ENCODE data around the gene ROBO1. TPM values are rescaled to one million over a fixed set of nuclear protein-coding genes. Genes with fewer than 3 reads are reported as not detected.
A peak's percentile ranks its signal among the peaks of the same experiment; 100 is the strongest.

Gene ROBO1
- total and polyA plus RNA-seq, 4 donors, result 68.8 to 181 (median 106) TPM

GRCh38 chr3:79414806-79415205 lies 353.0 kb downstream of the ROBO1 start:
- H3K36me3 ChIP-seq (ENCODE audit: control insufficient read depth, insufficient read depth, low read length), result no peaks in the 10 kb centered on the region
- no peaks in the 10 kb centered on the region for H3K27me3 ChIP-seq (ENCODE audit: control insufficient read depth, insufficient read depth, low read length)
- DNase-seq (ENCODE audit: low read depth in 4 of 6, low spot score in 6 of 6), result peak in 1 of 6 donors; percentile 63
- no CpG with 5 or more reads among the region's 3 CpGs for WGBS (ENCODE audit: insufficient coverage)
- H3K9me3 ChIP-seq (ENCODE audit: control insufficient read depth, insufficient read depth, low read length), result no peaks in the 10 kb centered on the region
- H3K4me1 ChIP-seq (ENCODE audit: control insufficient read depth, insufficient read depth, low read length), result no peaks in the 10 kb centered on the region
- H3K4me3 ChIP-seq (ENCODE audit: low read depth, low read length), result no peak overlapping the region
- H3K27ac ChIP-seq (ENCODE audit: low read depth, low read length), result no peak overlapping the region

GRCh38 chr3:79414035-79414434 lies 353.8 kb downstream of the ROBO1 start:
- no peak for DNase-seq (ENCODE audit: low read depth in 4 of 6, low spot score in 6 of 6)
- Histone ChIP-seq H3K9me3 (ENCODE audit: control insufficient read depth, insufficient read depth, low read length) (no peaks in the 10 kb centered on the region), H3K36me3 (ENCODE audit: control insufficient read depth, insufficient read depth, low read length) (no peaks in the 10 kb centered on the region), H3K4me3 (ENCODE audit: low read depth, low read length) (no peak overlapping the region), H3K4me1 (ENCODE audit: control insufficient read depth, insufficient read depth, low read length) (no peaks in the 10 kb centered on the region), H3K27ac (ENCODE audit: low read depth, low read length) (no peak overlapping the region), H3K27me3 (ENCODE audit: control insufficient read depth, insufficient read depth, low read length) (no peaks in the 10 kb centered on the region)
- whole genome bisulfite sequencing (ENCODE audit: insufficient coverage), result no CpG with 5 or more reads among the region's 1 CpG

GRCh38 chr3:79412537-79412936 lies 355.3 kb downstream of the ROBO1 start:
- H3K27me3 ChIP-seq (ENCODE audit: control insufficient read depth, insufficient read depth, low read length), result no peaks in the 10 kb centered on the region
- no peaks in the 10 kb centered on the region for H3K9me3 ChIP-seq (ENCODE audit: control insufficient read depth, insufficient read depth, low read length)
- no CpG with 5 or more reads among the region's 1 CpG for WGBS (ENCODE audit: insufficient coverage)
- H3K4me3 ChIP-seq (ENCODE audit: low read depth, low read length), result no peak overlapping the region
- DNase-seq (ENCODE audit: low read depth in 4 of 6, low spot score in 6 of 6), result peak in 2 of 6 donors; percentile 25 to 44
- no peaks in the 10 kb centered on the region for H3K36me3 ChIP-seq (ENCODE audit: control insufficient read depth, insufficient read depth, low read length)
- H3K4me1 ChIP-seq (ENCODE audit: control insufficient read depth, insufficient read depth, low read length), result no peaks in the 10 kb centered on the region
- no peak overlapping the region for H3K27ac ChIP-seq (ENCODE audit: low read depth, low read length)

GRCh38 chr3:79410617-79411016 lies 357.2 kb downstream of the ROBO1 start:
- H3K4me3 ChIP-seq (ENCODE audit: low read depth, low read length), result no peak overlapping the region
- WGBS (ENCODE audit: insufficient coverage), result no CpG with 5 or more reads among the region's 2 CpGs

GRCh38 chr3:79410136-79410535 lies 357.7 kb downstream of the ROBO1 start:
- no peaks in the 10 kb centered on the region for H3K36me3 ChIP-seq (ENCODE audit: control insufficient read depth, insufficient read depth, low read length)
- H3K4me1 ChIP-seq (ENCODE audit: control insufficient read depth, insufficient read depth, low read length), result no peaks in the 10 kb centered on the region
- no peak overlapping the region for H3K4me3 ChIP-seq (ENCODE audit: low read depth, low read length)
- no peaks in the 10 kb centered on the region for H3K27me3 ChIP-seq (ENCODE audit: control insufficient read depth, insufficient read depth, low read length)
- WGBS (ENCODE audit: insufficient coverage), result no CpG with 5 or more reads among the region's 2 CpGs
- H3K27ac ChIP-seq (ENCODE audit: low read depth, low read length), result no peak overlapping the region
- DNase-seq (ENCODE audit: low read depth in 4 of 6, low spot score in 6 of 6), result no peak
- no peaks in the 10 kb centered on the region for H3K9me3 ChIP-seq (ENCODE audit: control insufficient read depth, insufficient read depth, low read length)

More at GRCh38 chr3:79410617-79411016, 357.2 kb downstream of the ROBO1 start:
- Histone ChIP-seq H3K4me1 (ENCODE audit: control insufficient read depth, insufficient read depth, low read length) (no peaks in the 10 kb centered on the region), H3K9me3 (ENCODE audit: control insufficient read depth, insufficient read depth, low read length) (no peaks in the 10 kb centered on the region), H3K27me3 (ENCODE audit: control insufficient read depth, insufficient read depth, low read length) (no peaks in the 10 kb centered on the region), H3K27ac (ENCODE audit: low read depth, low read length) (no peak overlapping the region), H3K36me3 (ENCODE audit: control insufficient read depth, insufficient read depth, low read length) (no peaks in the 10 kb centered on the region)
- no peak for DNase-seq (ENCODE audit: low read depth in 4 of 6, low spot score in 6 of 6)

- H3K36me3 ChIP-seq (ENCODE audit: control insufficient read depth, insufficient read depth, low read length), result no peaks in the 10 kb centered on the region
- no peaks in the 10 kb centered on the region for H3K9me3 ChIP-seq (ENCODE audit: control insufficient read depth, insufficient read depth, low read length)
- no peaks in the 10 kb centered on the region for H3K27me3 ChIP-seq (ENCODE audit: control insufficient read depth, insufficient read depth, low read length)
- H3K27ac ChIP-seq (ENCODE audit: low read depth, low read length), result no peak overlapping the region
- H3K4me1 ChIP-seq (ENCODE audit: control insufficient read depth, insufficient read depth, low read length), result no peaks in the 10 kb centered on the region
- DNase-seq (ENCODE audit: low read depth in 4 of 6, low spot score in 6 of 6), result no peak
- no peak overlapping the region for H3K4me3 ChIP-seq (ENCODE audit: low read depth, low read length)
- WGBS (ENCODE audit: insufficient coverage), result no CpG with 5 or more reads among the region's 2 CpGs
Measured at GRCh38 chr3:79406175-79406574, 361.6 kb downstream of the ROBO1 start.

- no peak overlapping the region for H3K27ac ChIP-seq (ENCODE audit: low read depth, low read length)
- no peak for DNase-seq (ENCODE audit: low read depth in 4 of 6, low spot score in 6 of 6)
- no peaks in the 10 kb centered on the region for H3K9me3 ChIP-seq (ENCODE audit: control insufficient read depth, insufficient read depth, low read length)
- no peaks in the 10 kb centered on the region for H3K36me3 ChIP-seq (ENCODE audit: control insufficient read depth, insufficient read depth, low read length)
- no peak overlapping the region for H3K4me3 ChIP-seq (ENCODE audit: low read depth, low read length)
- WGBS (ENCODE audit: insufficient coverage), result no CpG with 5 or more reads among the region's 1 CpG
- H3K4me1 ChIP-seq (ENCODE audit: control insufficient read depth, insufficient read depth, low read length), result no peaks in the 10 kb centered on the region
- no peaks in the 10 kb centered on the region for H3K27me3 ChIP-seq (ENCODE audit: control insufficient read depth, insufficient read depth, low read length)
Measured at GRCh38 chr3:79405183-79405582, 362.6 kb downstream of the ROBO1 start.

GRCh38 chr3:79396595-79396994 lies 371.2 kb downstream of the ROBO1 start:
- Histone ChIP-seq H3K9me3 (ENCODE audit: control insufficient read depth, insufficient read depth, low read length) (no peaks in the 10 kb centered on the region), H3K4me1 (ENCODE audit: control insufficient read depth, insufficient read depth, low read length) (no peaks in the 10 kb centered on the region), H3K27ac (ENCODE audit: low read depth, low read length) (no peak overlapping the region), H3K36me3 (ENCODE audit: control insufficient read depth, insufficient read depth, low read length) (no peaks in the 10 kb centered on the region), H3K27me3 (ENCODE audit: control insufficient read depth, insufficient read depth, low read length) (no peaks in the 10 kb centered on the region), H3K4me3 (ENCODE audit: low read depth, low read length) (no peak overlapping the region)
- WGBS (ENCODE audit: insufficient coverage), result no CpG with 5 or more reads among the region's 2 CpGs
- no peak for DNase-seq (ENCODE audit: low read depth in 4 of 6, low spot score in 6 of 6)

GRCh38 chr3:79392479-79392878 lies 375.3 kb downstream of the ROBO1 start:
- no CpG with 5 or more reads among the region's 1 CpG for WGBS (ENCODE audit: insufficient coverage)
- DNase-seq (ENCODE audit: low read depth in 4 of 6, low spot score in 6 of 6), result no peak
- Histone ChIP-seq H3K27ac (ENCODE audit: low read depth, low read length) (no peak overlapping the region), H3K27me3 (ENCODE audit: control insufficient read depth, insufficient read depth, low read length) (no peaks in the 10 kb centered on the region), H3K4me3 (ENCODE audit: low read depth, low read length) (no peak overlapping the region), H3K9me3 (ENCODE audit: control insufficient read depth, insufficient read depth, low read length) (no peaks in the 10 kb centered on the region), H3K36me3 (ENCODE audit: control insufficient read depth, insufficient read depth, low read length) (no peaks in the 10 kb centered on the region), H3K4me1 (ENCODE audit: control insufficient read depth, insufficient read depth, low read length) (no peaks in the 10 kb centered on the region)

- no peaks in the 10 kb centered on the region for H3K9me3 ChIP-seq (ENCODE audit: control insufficient read depth, insufficient read depth, low read length)
- no peaks in the 10 kb centered on the region for H3K27me3 ChIP-seq (ENCODE audit: control insufficient read depth, insufficient read depth, low read length)
- no peaks in the 10 kb centered on the region for H3K36me3 ChIP-seq (ENCODE audit: control insufficient read depth, insufficient read depth, low read length)
- 97% methylated on average over 2 of the region's 2 CpGs for WGBS (ENCODE audit: insufficient coverage)
- no peak overlapping the region for H3K27ac ChIP-seq (ENCODE audit: low read depth, low read length)
- DNase-seq (ENCODE audit: low read depth in 4 of 6, low spot score in 6 of 6), result no peak
- no peak overlapping the region for H3K4me3 ChIP-seq (ENCODE audit: low read depth, low read length)
- H3K4me1 ChIP-seq (ENCODE audit: control insufficient read depth, insufficient read depth, low read length), result no peaks in the 10 kb centered on the region
Measured at GRCh38 chr3:79390352-79390751, 377.4 kb downstream of the ROBO1 start.

All from spinal cord (tissue), 10 donors.